Measurements from ENCODE around the gene CWF19L2.

DNA sequence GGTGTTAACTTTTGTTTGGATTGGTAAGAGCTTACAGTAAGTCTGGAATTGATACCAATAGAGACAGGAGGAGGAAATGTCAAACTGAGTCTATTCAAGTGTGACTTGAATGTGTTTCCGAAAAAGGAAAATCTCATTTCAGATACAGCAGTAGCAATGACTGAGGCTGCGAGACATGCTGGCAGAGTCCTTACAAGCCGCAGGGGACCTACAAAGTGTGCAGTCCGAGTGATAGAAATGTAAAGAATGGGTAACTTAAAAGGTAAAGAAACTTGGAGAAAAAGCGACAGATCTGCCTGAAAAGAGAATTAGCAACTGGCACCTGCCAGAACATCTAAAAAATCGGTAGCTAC lies 444 bp downstream of the CWF19L2 start:
- TF ChIP-seq, protein P1, sequence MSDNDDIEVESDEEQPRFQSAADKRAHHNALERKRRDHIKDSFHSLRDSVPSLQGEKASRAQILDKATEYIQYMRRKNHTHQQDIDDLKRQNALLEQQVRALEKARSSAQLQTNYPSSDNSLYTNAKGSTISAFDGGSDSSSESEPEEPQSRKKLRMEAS (IDR thresholded peaks at IDR 0.05) = no peak
- TF ChIP-seq EZH2 (IDR thresholded peaks at IDR 0.05) = no peak
- TF ChIP-seq CEBPB (IDR thresholded peaks at IDR 0.05; ENCODE audit: low read depth) = no peak
- no peak for TF ChIP-seq EZH2phosphoT487 (IDR thresholded peaks at IDR 0.05; ENCODE audit: borderline replicate concordance)
- TF ChIP-seq, protein P2, sequence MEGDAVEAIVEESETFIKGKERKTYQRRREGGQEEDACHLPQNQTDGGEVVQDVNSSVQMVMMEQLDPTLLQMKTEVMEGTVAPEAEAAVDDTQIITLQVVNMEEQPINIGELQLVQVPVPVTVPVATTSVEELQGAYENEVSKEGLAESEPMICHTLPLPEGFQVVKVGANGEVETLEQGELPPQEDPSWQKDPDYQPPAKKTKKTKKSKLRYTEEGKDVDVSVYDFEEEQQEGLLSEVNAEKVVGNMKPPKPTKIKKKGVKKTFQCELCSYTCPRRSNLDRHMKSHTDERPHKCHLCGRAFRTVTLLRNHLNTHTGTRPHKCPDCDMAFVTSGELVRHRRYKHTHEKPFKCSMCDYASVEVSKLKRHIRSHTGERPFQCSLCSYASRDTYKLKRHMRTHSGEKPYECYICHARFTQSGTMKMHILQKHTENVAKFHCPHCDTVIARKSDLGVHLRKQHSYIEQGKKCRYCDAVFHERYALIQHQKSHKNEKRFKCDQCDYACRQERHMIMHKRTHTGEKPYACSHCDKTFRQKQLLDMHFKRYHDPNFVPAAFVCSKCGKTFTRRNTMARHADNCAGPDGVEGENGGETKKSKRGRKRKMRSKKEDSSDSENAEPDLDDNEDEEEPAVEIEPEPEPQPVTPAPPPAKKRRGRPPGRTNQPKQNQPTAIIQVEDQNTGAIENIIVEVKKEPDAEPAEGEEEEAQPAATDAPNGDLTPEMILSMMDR (IDR thresholded peaks at IDR 0.05 in 2 of 3, conservative IDR thresholded peaks at IDR 0.05 in 1 of 3; ENCODE audit: borderline replicate concordance in 1 of 3, insufficient read depth in 1 of 3, low read depth in 2 of 3, low read length in 2 of 3) = no peak
- no peak for TF ChIP-seq POLR2A (IDR thresholded peaks at IDR 0.05; ENCODE audit: borderline replicate concordance, extremely low read depth, insufficient read depth, insufficient read length)

Data from HCT116 (cell line).